Hepatocyte (in vitro differentiated cells): Measurements from ENCODE around the gene ZC3H13. TPM values are rescaled to one million over a fixed set of nuclear protein-coding genes. Genes with fewer than 3 reads are reported as not detected.

Experiments
- DNase-seq: peaks from one replicate; pipeline ENCODE4 v3.0.0-alpha.2; 2016; ENCODE audit warnings: low spot score
- H2AFZ ChIP-seq: fragments of 200-600 bp; sonication (generic); 2 replicates; pipeline ENCODE4 v1.6.0; 2016; ENCODE audit warnings: antibody characterized with exemption, mild to moderate bottlenecking
- H3K27ac ChIP-seq: fragments of 200-600 bp; sonication (generic); 2 replicates; pipeline ENCODE4 v1.5.1; 2016; ENCODE audit warnings: mild to moderate bottlenecking
- H3K27me3 ChIP-seq: fragments of 200-600 bp; sonication (generic); 2 replicates; pipeline ENCODE4 v1.6.1; 2016
- H3K36me3 ChIP-seq: fragments of 200-600 bp; sonication (generic); replicated peaks from 2 replicates; pipeline ENCODE4 v1.5.1; 2016; ENCODE audit warnings: low read depth; ENCODE audit not compliant: insufficient read depth
- H3K4me1 ChIP-seq: fragments of 200-600 bp; sonication (generic); 2 replicates; pipeline ENCODE4 v1.5.1; 2016; ENCODE audit warnings: mild to moderate bottlenecking, moderate library complexity; ENCODE audit not compliant: insufficient read depth
- H3K4me2 ChIP-seq: fragments of 200-600 bp; sonication (generic); 2 replicates; pipeline ENCODE4 v1.6.0; 2016
- H3K4me3 ChIP-seq: fragments of 200-600 bp; sonication (generic); 2 replicates; pipeline ENCODE4 v1.5.1; 2016; ENCODE audit warnings: mild to moderate bottlenecking
- H3K79me2 ChIP-seq: fragments of 200-600 bp; sonication (generic); 2 replicates; pipeline ENCODE4 v1.6.0; 2017; ENCODE audit warnings: mild to moderate bottlenecking
- H3K9me2 ChIP-seq: fragments of 200-600 bp; sonication (generic); replicated peaks from 2 replicates; pipeline ENCODE4 v1.6.0; 2017; ENCODE audit warnings: mild to moderate bottlenecking; ENCODE audit not compliant: insufficient read depth
- H3K9me3 ChIP-seq: fragments of 200-600 bp; sonication (generic); 2 replicates; pipeline ENCODE4 v1.5.1; 2016; ENCODE audit warnings: low read depth, mild to moderate bottlenecking
- H4K20me1 ChIP-seq: fragments of 200-600 bp; sonication (generic); 2 replicates; pipeline ENCODE4 v1.6.0; 2016; ENCODE audit warnings: mild to moderate bottlenecking; ENCODE audit not compliant: insufficient read depth, poor library complexity, severe bottlenecking
- CTCF ChIP-seq: fragments of 200-600 bp; sonication (generic); IDR thresholded peaks from 2 replicates; pipeline ENCODE4 v1.5.1; 2016; ENCODE audit warnings: antibody characterized with exemption, mild to moderate bottlenecking; ENCODE audit not compliant: poor library complexity
- EZH2 ChIP-seq: fragments of 200-600 bp; sonication (generic); IDR thresholded peaks from 2 replicates; pipeline ENCODE4 v1.6.1; 2016; ENCODE audit warnings: antibody characterized with exemption, mild to moderate bottlenecking, borderline replicate concordance
- EZH2phosphoT487 ChIP-seq: fragments of 200-600 bp; sonication (generic); IDR thresholded peaks from one replicate; pipeline ENCODE4 v1.6.1; 2018; ENCODE audit warnings: antibody characterized with exemption, mild to moderate bottlenecking, low read depth, moderate library complexity; ENCODE audit not compliant: unreplicated experiment, severe bottlenecking
- WGBS: methylation state at CpG from one replicate; pipeline ENCODE4 v1.1.6; 2016; ENCODE audit warnings: low lambda C conversion rate; ENCODE audit errors: missing lambda C conversion rate; 5-methylcytosine and 5-hydroxymethylcytosine counted together
- polyA plus RNA-seq: library from polyadenylated mRNA; unstranded; fragments of >200 nt; fragmentation: Nextera tagmentation; extraction: Ambion mirVana; gene quantifications from 2 replicates; pipeline ENCODE4 v1.2.1, GENCODE V29; 2016
- total RNA-seq: library from RNA; depleted of rRNA; stranded (reverse); fragments of >200 nt; gene quantifications from 2 replicates; pipeline ENCODE4 v1.2.3, GENCODE V29; 2014

ZC3H13 gene
- total and polyA plus RNA-seq, 2 experiments from 2014 or later = 15.2 to 45.2 TPM

- no peaks in the 10 kb centered on the region for H3K4me1 ChIP-seq
- H3K79me2 ChIP-seq = no peaks in the 10 kb centered on the region
- no peak overlapping the region for H3K4me2 ChIP-seq
- H3K27me3 ChIP-seq = no peaks in the 10 kb centered on the region
- 97% methylated on average over 2 of the region's 2 CpGs for WGBS
- H3K9me3 ChIP-seq = no peaks in the 10 kb centered on the region
- no peaks in the 10 kb centered on the region for H4K20me1 ChIP-seq
- no peak overlapping the region for H3K27ac ChIP-seq
- no peak overlapping the region for H2AFZ ChIP-seq
- no peaks in the 10 kb centered on the region for H3K36me3 ChIP-seq
- no peak for DNase-seq
- no peak overlapping the region for H3K4me3 ChIP-seq
- no peaks in the 10 kb centered on the region for H3K9me2 ChIP-seq
- TF ChIP-seq CTCF = no peak
- no peak for TF ChIP-seq EZH2phosphoT487
- no peak for TF ChIP-seq EZH2
Observed at GRCh38 chr13:46008631-46009030, 43.9 kb downstream of the ZC3H13 start.

GRCh38 chr13:46006688-46007452, 45.7 kb downstream of the ZC3H13 start:
- Histone ChIP-seq H3K4me3 (no peak overlapping the region), H3K4me1 (no peaks in the 10 kb centered on the region), H3K27ac (no peak overlapping the region), H3K36me3 (no peaks in the 10 kb centered on the region), H4K20me1 (no peaks in the 10 kb centered on the region), H3K9me2 (no peaks in the 10 kb centered on the region), H3K27me3 (no peaks in the 10 kb centered on the region), H3K9me3 (no peaks in the 10 kb centered on the region), H3K4me2 (no peak overlapping the region), H3K79me2 (no peaks in the 10 kb centered on the region), H2AFZ (no peak overlapping the region)
- TF ChIP-seq CTCF (no peak), EZH2 (no peak), EZH2phosphoT487 (no peak)
- WGBS = 94% methylated on average over 6 of the region's 6 CpGs
- no peak for DNase-seq

GRCh38 chr13:46004491-46004890, 48.1 kb downstream of the ZC3H13 start:
- no peak for DNase-seq
- Histone ChIP-seq H3K4me2 (no peak overlapping the region), H3K4me1 (no peaks in the 10 kb centered on the region), H3K36me3 (no peaks in the 10 kb centered on the region), H3K79me2 (no peaks in the 10 kb centered on the region), H3K4me3 (no peak overlapping the region), H3K27ac (no peak overlapping the region), H2AFZ (no peak overlapping the region), H4K20me1 (no peaks in the 10 kb centered on the region), H3K27me3 (no peaks in the 10 kb centered on the region), H3K9me3 (no peaks in the 10 kb centered on the region), H3K9me2 (no peaks in the 10 kb centered on the region)
- TF ChIP-seq EZH2phosphoT487 (no peak), EZH2 (no peak), CTCF (no peak)
- WGBS = 94% methylated on average over 1 of the region's 1 CpG
